ENCODE results near the gene NMU.
"Not testable (repeated sequence)": the region's sequence is repeated elsewhere in the genome, so short reads cannot be mapped to it uniquely, and the experiment has no call there.

DNA sequence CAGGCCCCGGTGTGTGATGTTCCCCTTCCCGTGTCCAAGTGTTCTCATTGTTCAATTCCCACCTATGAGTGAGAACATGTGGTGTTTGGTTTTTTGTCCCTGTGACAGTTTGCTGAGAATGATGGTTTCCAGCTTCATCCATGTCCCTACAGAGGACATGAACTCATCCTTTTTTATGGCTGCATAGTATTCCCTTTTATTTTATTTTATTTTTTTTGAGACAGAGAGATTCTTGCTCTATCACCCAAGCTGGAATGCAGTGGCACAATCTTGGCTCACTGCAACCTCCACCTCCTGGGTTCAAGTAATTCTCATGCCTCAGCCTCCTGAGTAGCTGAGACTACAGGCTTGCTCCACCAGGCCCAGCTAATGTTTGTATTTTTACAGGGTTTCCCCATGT, 53.3 kb downstream of the NMU start:
- TF ChIP-seq, protein P1, sequence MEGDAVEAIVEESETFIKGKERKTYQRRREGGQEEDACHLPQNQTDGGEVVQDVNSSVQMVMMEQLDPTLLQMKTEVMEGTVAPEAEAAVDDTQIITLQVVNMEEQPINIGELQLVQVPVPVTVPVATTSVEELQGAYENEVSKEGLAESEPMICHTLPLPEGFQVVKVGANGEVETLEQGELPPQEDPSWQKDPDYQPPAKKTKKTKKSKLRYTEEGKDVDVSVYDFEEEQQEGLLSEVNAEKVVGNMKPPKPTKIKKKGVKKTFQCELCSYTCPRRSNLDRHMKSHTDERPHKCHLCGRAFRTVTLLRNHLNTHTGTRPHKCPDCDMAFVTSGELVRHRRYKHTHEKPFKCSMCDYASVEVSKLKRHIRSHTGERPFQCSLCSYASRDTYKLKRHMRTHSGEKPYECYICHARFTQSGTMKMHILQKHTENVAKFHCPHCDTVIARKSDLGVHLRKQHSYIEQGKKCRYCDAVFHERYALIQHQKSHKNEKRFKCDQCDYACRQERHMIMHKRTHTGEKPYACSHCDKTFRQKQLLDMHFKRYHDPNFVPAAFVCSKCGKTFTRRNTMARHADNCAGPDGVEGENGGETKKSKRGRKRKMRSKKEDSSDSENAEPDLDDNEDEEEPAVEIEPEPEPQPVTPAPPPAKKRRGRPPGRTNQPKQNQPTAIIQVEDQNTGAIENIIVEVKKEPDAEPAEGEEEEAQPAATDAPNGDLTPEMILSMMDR (IDR thresholded peaks at IDR 0.05): not testable (repeated sequence)
- not testable (repeated sequence) for TF ChIP-seq POLR2A (IDR thresholded peaks at IDR 0.05)

All from testis (tissue), 2 donors.